ENCODE measurements around the gene NFYC.
"Not testable (repeated sequence)": the region's sequence is repeated elsewhere in the genome, so short reads cannot be mapped to it uniquely, and the experiment has no call there.

The NFYC gene

GRCh38 chr1:40687059-40687458 lies 4.4 kb upstream of the NFYC start:
- TF ChIP-seq POLR2A (IDR thresholded peaks at IDR 0.05; ENCODE audit: low read depth, low read length) = no peak
- DNase-seq (ENCODE audit: insufficient read length, low spot score) (no peak), FAIRE-seq (no peak)

GRCh38 chr1:40687661-40688060 lies 3.8 kb upstream of the NFYC start:
- TF ChIP-seq POLR2A (IDR thresholded peaks at IDR 0.05; ENCODE audit: low read depth, low read length) = no peak
- DNase-seq (ENCODE audit: insufficient read length, low spot score) = no peak
- no peak for FAIRE-seq

GRCh38 chr1:40689737-40690136 lies 1.8 kb upstream of the NFYC start:
- TF ChIP-seq POLR2A (IDR thresholded peaks at IDR 0.05; ENCODE audit: low read depth, low read length) = no peak
- no peak for FAIRE-seq
- no peak for DNase-seq (ENCODE audit: insufficient read length, low spot score)

GRCh38 chr1:40690771-40691537 lies 550 bp upstream of the NFYC start:
- FAIRE-seq (no peak), DNase-seq (ENCODE audit: insufficient read length, low spot score) (no peak)
- TF ChIP-seq POLR2A (IDR thresholded peaks at IDR 0.05; ENCODE audit: low read depth, low read length) = no peak

GRCh38 chr1:40692429-40692895 lies 958 bp downstream of the NFYC start:
- DNase-seq (ENCODE audit: insufficient read length, low spot score) = no peak
- FAIRE-seq = no peak
- TF ChIP-seq POLR2A (IDR thresholded peaks at IDR 0.05; ENCODE audit: low read depth, low read length) = no peak

- no peak for FAIRE-seq
- TF ChIP-seq POLR2A (IDR thresholded peaks at IDR 0.05; ENCODE audit: low read depth, low read length) = no peak
- no peak for DNase-seq (ENCODE audit: insufficient read length, low spot score)
These were observed 1.9 kb downstream of the NFYC start for GRCh38 chr1:40693425-40693824.

- FAIRE-seq (no peak), DNase-seq (ENCODE audit: insufficient read length, low spot score) (no peak)
- TF ChIP-seq POLR2A (IDR thresholded peaks at IDR 0.05; ENCODE audit: low read depth, low read length) = no peak
These were observed 2.9 kb downstream of the NFYC start for GRCh38 chr1:40694353-40694874.

GRCh38 chr1:40696294-40696693 lies 4.8 kb downstream of the NFYC start:
- DNase-seq (ENCODE audit: insufficient read length, low spot score) (no peak), FAIRE-seq (no peak)
- no peak for TF ChIP-seq POLR2A (IDR thresholded peaks at IDR 0.05; ENCODE audit: low read depth, low read length)

- FAIRE-seq = no peak
These were observed 5.9 kb downstream of the NFYC start for GRCh38 chr1:40697436-40697835.

GRCh38 chr1:40699787-40700186 lies 8.3 kb downstream of the NFYC start:
- no peak for FAIRE-seq
- DNase-seq (ENCODE audit: insufficient read length, low spot score) = no peak
- TF ChIP-seq POLR2A (IDR thresholded peaks at IDR 0.05; ENCODE audit: low read depth, low read length) = no peak

More at GRCh38 chr1:40697436-40697835, 5.9 kb downstream of the NFYC start:
- DNase-seq (ENCODE audit: insufficient read length, low spot score) = no peak
- TF ChIP-seq POLR2A (IDR thresholded peaks at IDR 0.05; ENCODE audit: low read depth, low read length) = no peak

- no peak for FAIRE-seq
- no peak for DNase-seq (ENCODE audit: insufficient read length, low spot score)
- no peak for TF ChIP-seq POLR2A (IDR thresholded peaks at IDR 0.05; ENCODE audit: low read depth, low read length)
These were observed 10.2 kb downstream of the NFYC start for GRCh38 chr1:40701684-40702083.

GRCh38 chr1:40702810-40703209 lies 11.3 kb downstream of the NFYC start:
- DNase-seq (ENCODE audit: insufficient read length, low spot score); FAIRE-seq: not testable (repeated sequence)

GRCh38 chr1:40703316-40703715 lies 11.8 kb downstream of the NFYC start:
- FAIRE-seq (peak; percentile 81), DNase-seq (ENCODE audit: insufficient read length, low spot score) (peak; percentile 65)
- no peak for TF ChIP-seq POLR2A (IDR thresholded peaks at IDR 0.05; ENCODE audit: low read depth, low read length)

- FAIRE-seq = no peak
These were observed 13.6 kb downstream of the NFYC start for GRCh38 chr1:40704817-40705733.

More at GRCh38 chr1:40704817-40705733, 13.6 kb downstream of the NFYC start:
- no peak for TF ChIP-seq POLR2A (IDR thresholded peaks at IDR 0.05; ENCODE audit: low read depth, low read length)
- no peak for DNase-seq (ENCODE audit: insufficient read length, low spot score)
